HG02678 (cell line): Measurements from ENCODE around the gene SPDYE2B.
"Not testable (repeated sequence)": the region's sequence is repeated elsewhere in the genome, so short reads cannot be mapped to it uniquely, and the experiment has no call there.

Experiments used
- ATAC-seq: cut with Tn5 transposase; IDR thresholded peaks from one replicate; pipeline ENCODE4 v1.9.1; 2021; ENCODE audit warnings: mild to moderate bottlenecking, moderate library complexity; ENCODE audit not compliant: unreplicated experiment

Gene SPDYE2B

GRCh38 chr7:102649924-102650323, at the start of gene SPDYE2B:
Gene SPDYE2B, plus strand, starts transcription at chr7:102650319. Its CDS starts 2,030 bp downstream, at chr7:102652349.
- ATAC-seq, result not testable (repeated sequence)

GRCh38 chr7:102602317-102602716, 47.8 kb upstream of the SPDYE2B start:
- ATAC-seq, result not testable (repeated sequence)

GRCh38 chr7:102604431-102605145, 45.5 kb upstream of the SPDYE2B start:
- not testable (repeated sequence) for ATAC-seq

GRCh38 chr7:102606848-102607247, 43.3 kb upstream of the SPDYE2B start:
- ATAC-seq, result not testable (repeated sequence)

- not testable (repeated sequence) for ATAC-seq
Observed at GRCh38 chr7:102609734-102610133, 40.4 kb upstream of the SPDYE2B start.

GRCh38 chr7:102610441-102610840, 39.7 kb upstream of the SPDYE2B start:
- not testable (repeated sequence) for ATAC-seq

GRCh38 chr7:102611013-102611674, 39.0 kb upstream of the SPDYE2B start:
- peak; percentile 40 for ATAC-seq

GRCh38 chr7:102611675-102612325, 38.3 kb upstream of the SPDYE2B start:
- not testable (repeated sequence) for ATAC-seq

- ATAC-seq, result peak; percentile 71
Observed at GRCh38 chr7:102613575-102614345, 36.4 kb upstream of the SPDYE2B start.

GRCh38 chr7:102614346-102614697, 35.8 kb upstream of the SPDYE2B start:
- ATAC-seq, result peak; percentile 19

GRCh38 chr7:102614873-102615272, 35.2 kb upstream of the SPDYE2B start:
- not testable (repeated sequence) for ATAC-seq

- not testable (repeated sequence) for ATAC-seq
Observed at GRCh38 chr7:102615930-102616329, 34.2 kb upstream of the SPDYE2B start.

- peak; percentile 77 for ATAC-seq
Observed at GRCh38 chr7:102616507-102617125, 33.5 kb upstream of the SPDYE2B start, which contains the start of gene RASA4. Gene RASA4, minus strand, starts transcription at chr7:102616756. Its CDS starts 67 bp downstream, at chr7:102616689.

- ATAC-seq, result not testable (repeated sequence)
Observed at GRCh38 chr7:102618122-102618521, 32.0 kb upstream of the SPDYE2B start.

GRCh38 chr7:102627271-102627904, 22.7 kb upstream of the SPDYE2B start:
- ATAC-seq, result not testable (repeated sequence)

- not testable (repeated sequence) for ATAC-seq
Observed at GRCh38 chr7:102630622-102631021, 19.5 kb upstream of the SPDYE2B start.

GRCh38 chr7:102634299-102634698, 15.8 kb upstream of the SPDYE2B start:
- ATAC-seq, result not testable (repeated sequence)

- ATAC-seq, result not testable (repeated sequence)
Observed at GRCh38 chr7:102635354-102635753, 14.8 kb upstream of the SPDYE2B start.

- not testable (repeated sequence) for ATAC-seq
Observed at GRCh38 chr7:102636956-102637355, 13.2 kb upstream of the SPDYE2B start.

GRCh38 chr7:102638848-102639247, 11.3 kb upstream of the SPDYE2B start:
- ATAC-seq, result not testable (repeated sequence)
